ENCODE measurements around the gene TMEM179.
A peak's percentile ranks its signal among the peaks of the same experiment; 100 is the strongest.

The TMEM179 gene

GRCh38 chr14:104551851-104552737, 52.5 kb downstream of the TMEM179 start:
- TF ChIP-seq, protein P1, sequence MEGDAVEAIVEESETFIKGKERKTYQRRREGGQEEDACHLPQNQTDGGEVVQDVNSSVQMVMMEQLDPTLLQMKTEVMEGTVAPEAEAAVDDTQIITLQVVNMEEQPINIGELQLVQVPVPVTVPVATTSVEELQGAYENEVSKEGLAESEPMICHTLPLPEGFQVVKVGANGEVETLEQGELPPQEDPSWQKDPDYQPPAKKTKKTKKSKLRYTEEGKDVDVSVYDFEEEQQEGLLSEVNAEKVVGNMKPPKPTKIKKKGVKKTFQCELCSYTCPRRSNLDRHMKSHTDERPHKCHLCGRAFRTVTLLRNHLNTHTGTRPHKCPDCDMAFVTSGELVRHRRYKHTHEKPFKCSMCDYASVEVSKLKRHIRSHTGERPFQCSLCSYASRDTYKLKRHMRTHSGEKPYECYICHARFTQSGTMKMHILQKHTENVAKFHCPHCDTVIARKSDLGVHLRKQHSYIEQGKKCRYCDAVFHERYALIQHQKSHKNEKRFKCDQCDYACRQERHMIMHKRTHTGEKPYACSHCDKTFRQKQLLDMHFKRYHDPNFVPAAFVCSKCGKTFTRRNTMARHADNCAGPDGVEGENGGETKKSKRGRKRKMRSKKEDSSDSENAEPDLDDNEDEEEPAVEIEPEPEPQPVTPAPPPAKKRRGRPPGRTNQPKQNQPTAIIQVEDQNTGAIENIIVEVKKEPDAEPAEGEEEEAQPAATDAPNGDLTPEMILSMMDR (conservative IDR thresholded peaks at IDR 0.05; ENCODE audit: low read depth, low read length): no peak
- no peak overlapping the region for H3K4me3 ChIP-seq (ENCODE audit: low read depth, low read length)
- DNase-seq (ENCODE audit: low read depth): no peak

- no peak for DNase-seq (ENCODE audit: low read depth)
- H3K4me3 ChIP-seq (ENCODE audit: low read depth, low read length): no peak overlapping the region
- TF ChIP-seq, protein P1 (conservative IDR thresholded peaks at IDR 0.05; ENCODE audit: low read depth, low read length): peak; percentile 14
These were observed 53.5 kb downstream of the TMEM179 start for GRCh38 chr14:104550861-104551728.

GRCh38 chr14:104550340-104550860, 54.2 kb downstream of the TMEM179 start:
- TF ChIP-seq, protein P1 (conservative IDR thresholded peaks at IDR 0.05; ENCODE audit: low read depth, low read length): no peak
- no peak for DNase-seq (ENCODE audit: low read depth)

DNA sequence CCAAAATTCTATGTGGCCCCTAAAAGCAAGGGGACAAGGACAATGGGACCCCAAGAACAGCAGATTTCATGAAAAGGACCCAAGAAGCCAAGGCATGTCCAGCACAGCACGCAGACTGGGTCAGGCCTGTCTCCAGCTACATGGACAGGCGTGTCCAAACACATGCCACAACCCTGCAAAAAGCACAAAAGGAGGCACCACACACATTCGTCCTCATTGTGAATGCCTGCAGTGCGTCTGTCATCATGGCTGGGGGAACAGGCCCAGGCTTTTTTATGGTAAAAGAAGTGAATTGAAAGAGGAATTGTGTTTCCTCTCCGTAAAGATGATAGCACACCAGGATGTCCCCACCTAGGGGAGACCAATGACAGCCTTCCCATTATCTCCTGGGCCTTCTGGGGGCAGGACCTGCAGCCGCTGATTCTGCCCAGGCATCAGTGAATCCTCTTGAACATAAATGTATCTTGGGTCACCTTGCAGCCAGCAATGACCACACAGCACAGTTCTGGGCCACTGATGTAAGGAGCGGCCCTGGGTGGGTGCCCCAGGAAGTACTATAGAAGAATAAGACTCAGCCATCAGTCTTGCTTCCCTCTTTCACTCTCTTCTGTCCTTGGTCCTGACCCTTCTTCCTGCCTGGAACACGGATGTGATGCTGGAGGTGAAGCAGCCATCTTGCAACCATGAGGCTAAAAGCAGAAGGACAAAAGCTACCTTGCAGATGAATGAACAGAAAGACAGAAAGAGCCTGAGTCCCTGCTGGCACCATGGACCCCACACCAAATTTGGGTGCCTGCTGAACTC, 54.8 kb downstream of the TMEM179 start:
- TF ChIP-seq, protein P1 (conservative IDR thresholded peaks at IDR 0.05; ENCODE audit: low read depth, low read length): no peak
- H3K4me3 ChIP-seq (ENCODE audit: low read depth, low read length): no peak overlapping the region
- DNase-seq (ENCODE audit: low read depth): no peak

More at GRCh38 chr14:104550340-104550860, 54.2 kb downstream of the TMEM179 start:
- no peak overlapping the region for H3K4me3 ChIP-seq (ENCODE audit: low read depth, low read length)

DNA sequence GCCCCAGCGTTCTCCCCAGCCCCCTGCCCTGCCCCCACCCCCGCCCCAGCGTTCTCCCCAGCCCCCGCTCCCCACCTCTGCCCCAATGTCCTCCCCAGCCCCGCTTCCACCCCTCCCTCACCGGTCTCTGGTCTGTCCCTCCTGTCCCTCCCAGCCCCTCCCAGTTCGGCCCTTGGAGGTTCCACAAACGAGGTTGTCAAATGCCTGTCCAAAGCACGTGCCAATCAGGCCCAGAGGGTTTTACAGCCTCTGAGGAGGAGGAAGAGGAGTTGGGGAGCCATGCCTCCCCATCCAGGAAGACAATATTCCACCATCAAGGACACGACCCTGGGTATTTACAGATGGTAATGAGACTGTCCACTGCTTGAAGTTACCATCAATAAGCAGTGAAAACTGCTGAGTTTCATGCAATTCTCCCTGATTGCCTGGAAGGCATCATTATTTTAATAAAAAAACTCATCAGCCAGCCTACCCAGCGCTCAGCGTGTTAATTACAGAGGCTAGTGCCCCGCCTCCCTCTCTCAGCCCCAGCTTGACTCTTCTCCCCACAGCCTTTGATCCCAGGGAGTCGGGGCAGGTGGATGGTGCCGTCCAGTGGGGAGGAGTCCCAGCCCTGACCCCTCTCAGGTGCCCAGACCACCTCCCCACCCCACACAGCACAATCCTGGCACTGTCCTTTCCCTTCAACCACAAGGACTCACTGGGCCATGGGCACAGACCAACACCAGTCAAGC, 55.6 kb downstream of the TMEM179 start:
- no peak for DNase-seq (ENCODE audit: low read depth)
- TF ChIP-seq, protein P1 (conservative IDR thresholded peaks at IDR 0.05; ENCODE audit: low read depth, low read length): no peak
- no peak overlapping the region for H3K4me3 ChIP-seq (ENCODE audit: low read depth, low read length)
